Activated CD8-positive, alpha-beta memory T cell treated with anti-CD3 and anti-CD28 coated beads, Interleukin-2, amount 10 ng/mL, durations not matched to agents 7 days and 5 days (primary cell): ENCODE results near the gene RNF225. TPM values are rescaled to one million over a fixed set of nuclear protein-coding genes. Genes with fewer than 3 reads are reported as not detected.
"Not testable (repeated sequence)": the region's sequence is repeated elsewhere in the genome, so short reads cannot be mapped to it uniquely, and the experiment has no call there.

Experiments
- ATAC-seq: fragments of 150-1000 bp; cut with Tn5 transposase; one replicate; pipeline ENCODE4 v1.10.0; 2021; ENCODE audit warnings: moderate library complexity
- CTCF ChIA-PET: fragments of 350-600 bp; sonication (Branson Sonifier 250); formaldehyde crosslinking; loops from one replicate; lab custom pipeline; 2021; ENCODE audit warnings: antibody characterized with exemption; lab: Charles Lee
- DNase-seq: peaks from one replicate; pipeline ENCODE4 v3.0.0-alpha.2; 2020
- H3K27ac Mint-ChIP-seq: one replicate; pipeline ENCODE4 v1.8.0; 2021; ENCODE audit warnings: mild to moderate bottlenecking, mixed read lengths
- H3K27me3 Mint-ChIP-seq: one replicate; pipeline ENCODE4 v1.8.0; 2021; ENCODE audit warnings: mixed read lengths
- H3K36me3 Mint-ChIP-seq: one replicate; pipeline ENCODE4 v1.8.0; 2021; ENCODE audit warnings: mild to moderate bottlenecking, mixed read lengths
- H3K4me1 Mint-ChIP-seq: one replicate; pipeline ENCODE4 v1.8.0; 2021; ENCODE audit warnings: mixed read lengths
- H3K4me3 Mint-ChIP-seq: one replicate; pipeline ENCODE4 v1.8.0; 2021; ENCODE audit warnings: mild to moderate bottlenecking, moderate library complexity, mixed read lengths
- H3K9me3 Mint-ChIP-seq: one replicate; pipeline ENCODE4 v1.8.0; 2022; ENCODE audit warnings: low read depth, mixed read lengths
- total RNA-seq, 2 experiments: library from RNA; stranded (reverse); gene quantifications; one replicate each; pipeline ENCODE4 v1.2.3, GENCODE V29; 2021

The RNF225 gene
- total RNA-seq, 2 experiments from 2014 or later = 0.61 to 0.70 TPM

GRCh38 chr19:58400316-58400915, 5.0 kb downstream of the RNF225 start:
- peak overlapping the region; percentile 90 for H3K4me3 Mint-ChIP-seq
- peaks cover 8% of the 10 kb centered on the region for H3K27me3 Mint-ChIP-seq
- peaks cover 32% of the 10 kb centered on the region for H3K4me1 Mint-ChIP-seq
- CTCF ChIA-PET = interaction anchor here (2.5 kb wide), 1 partner anchor 13 kb away, joined by 5 read pairs; the partner anchor contains the start of gene RPS5
- H3K9me3 Mint-ChIP-seq = no peaks in the 10 kb centered on the region
- DNase-seq = no peak
- peaks cover 3% of the 10 kb centered on the region for H3K36me3 Mint-ChIP-seq
- H3K27ac Mint-ChIP-seq = peak overlapping the region; percentile 91
- ATAC-seq = no peak

- peak; percentile 100 for DNase-seq
- peak overlapping the region; percentile 91 for H3K27ac Mint-ChIP-seq
- peak; percentile 98 for ATAC-seq
- no peaks in the 10 kb centered on the region for H3K9me3 Mint-ChIP-seq
- peaks cover 8% of the 10 kb centered on the region for H3K27me3 Mint-ChIP-seq
- peak overlapping the region; percentile 90 for H3K4me3 Mint-ChIP-seq
- CTCF ChIA-PET = interaction anchor here (2.5 kb wide), 1 partner anchor 14 kb away, joined by 5 read pairs; the partner anchor contains the start of gene RPS5
- peaks cover 30% of the 10 kb centered on the region for H3K4me1 Mint-ChIP-seq
- no peaks in the 10 kb centered on the region for H3K36me3 Mint-ChIP-seq
Measured at GRCh38 chr19:58400916-58401839, 5.7 kb downstream of the RNF225 start.

DNA sequence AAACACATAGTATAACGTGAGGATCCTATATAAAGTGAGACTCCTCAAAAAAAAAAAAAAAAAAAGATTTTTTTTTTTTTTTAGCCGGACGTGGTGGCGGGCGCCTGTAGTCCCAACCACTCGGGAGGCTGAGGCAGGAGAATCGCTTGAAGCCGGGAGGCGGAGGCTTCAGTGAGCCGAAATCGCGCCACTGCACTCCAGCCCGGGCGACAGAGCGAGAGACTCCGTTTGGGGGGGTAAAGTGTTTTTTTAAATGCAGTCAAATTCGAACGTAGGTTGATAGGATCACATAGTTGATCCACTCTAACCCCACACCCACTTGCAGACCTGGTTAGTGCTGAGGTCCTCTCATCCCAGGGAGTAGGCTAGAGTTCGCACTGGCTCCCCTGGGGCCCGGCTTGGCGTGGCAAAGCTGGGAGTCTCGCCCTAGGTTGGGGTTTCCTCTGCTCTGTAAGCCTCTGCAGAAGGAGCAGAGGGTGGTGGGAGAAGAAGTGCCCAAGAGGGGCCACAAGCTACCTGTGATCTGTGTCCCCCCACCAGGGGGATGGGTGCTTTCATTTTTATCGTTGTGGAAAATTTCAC, 6.5 kb downstream of the RNF225 start:
- DNase-seq = no peak
- CTCF ChIA-PET = no interaction called here
- Mint-ChIP-seq H3K27me3 (peaks cover 7% of the 10 kb centered on the region), H3K27ac (peak overlapping the region; percentile 91), H3K4me1 (peaks cover 37% of the 10 kb centered on the region), H3K4me3 (peak overlapping the region; percentile 90), H3K36me3 (no peaks in the 10 kb centered on the region), H3K9me3 (no peaks in the 10 kb centered on the region)
- ATAC-seq = no peak

GRCh38 chr19:58403920-58404478, 8.5 kb downstream of the RNF225 start:
- not testable (repeated sequence) for ATAC-seq, H3K36me3 Mint-ChIP-seq, H3K27ac Mint-ChIP-seq, DNase-seq, H3K27me3 Mint-ChIP-seq, H3K9me3 Mint-ChIP-seq, H3K4me3 Mint-ChIP-seq
- H3K4me1 Mint-ChIP-seq = peaks cover 49% of the 10 kb centered on the region
- CTCF ChIA-PET = interaction anchor here (0.5 to 0.8 kb wide), 2 partner anchors 69 to 209 kb away, joined by 3 to 4 read pairs; no protein-coding TSS in a partner anchor

- DNase-seq (no peak), ATAC-seq (no peak)
- no peaks in the 10 kb centered on the region for H3K9me3 Mint-ChIP-seq
- peaks cover 42% of the 10 kb centered on the region for H3K4me1 Mint-ChIP-seq
- CTCF ChIA-PET = no interaction called here
- H3K27ac Mint-ChIP-seq = peak overlapping the region; percentile 93
- peaks cover 3% of the 10 kb centered on the region for H3K36me3 Mint-ChIP-seq
- H3K27me3 Mint-ChIP-seq = no peaks in the 10 kb centered on the region
- peak overlapping the region; percentile 96 for H3K4me3 Mint-ChIP-seq
Measured at GRCh38 chr19:58406818-58407657, 11.6 kb downstream of the RNF225 start.

- no peak for DNase-seq
- H3K4me1 Mint-ChIP-seq = peaks cover 38% of the 10 kb centered on the region
- peak overlapping the region; percentile 93 for H3K27ac Mint-ChIP-seq
- no peaks in the 10 kb centered on the region for H3K27me3 Mint-ChIP-seq
- H3K36me3 Mint-ChIP-seq = peaks cover 6% of the 10 kb centered on the region
- peak overlapping the region; percentile 96 for H3K4me3 Mint-ChIP-seq
- no peak for ATAC-seq
- no peaks in the 10 kb centered on the region for H3K9me3 Mint-ChIP-seq
- CTCF ChIA-PET = interaction anchor here (0.6 to 1.4 kb wide), 6 partner anchors 20 to 112 kb away, joined by 3 to 5 read pairs (median 3); partner anchors contain the start of genes ZBTB45, ZNF132 and ZNF497
Measured at GRCh38 chr19:58407658-58408151, 12.2 kb downstream of the RNF225 start.

GRCh38 chr19:58408152-58409009, 12.9 kb downstream of the RNF225 start, which contains the start of gene ZNF584:
Gene ZNF584 (plus strand): TSS chr19:58408649. CDS start chr19:58409148, 499 bp downstream.
- Mint-ChIP-seq H3K4me1 (peaks cover 35% of the 10 kb centered on the region), H3K27ac (peak within 1 kb of the TSS; percentile 93)
- CTCF ChIA-PET = interaction anchor here (0.6 to 1.4 kb wide), 8 partner anchors 21 to 111 kb away, joined by 3 to 5 read pairs (median 3); partner anchors contain the start of genes ZBTB45, ZNF132 and ZNF497

DNA sequence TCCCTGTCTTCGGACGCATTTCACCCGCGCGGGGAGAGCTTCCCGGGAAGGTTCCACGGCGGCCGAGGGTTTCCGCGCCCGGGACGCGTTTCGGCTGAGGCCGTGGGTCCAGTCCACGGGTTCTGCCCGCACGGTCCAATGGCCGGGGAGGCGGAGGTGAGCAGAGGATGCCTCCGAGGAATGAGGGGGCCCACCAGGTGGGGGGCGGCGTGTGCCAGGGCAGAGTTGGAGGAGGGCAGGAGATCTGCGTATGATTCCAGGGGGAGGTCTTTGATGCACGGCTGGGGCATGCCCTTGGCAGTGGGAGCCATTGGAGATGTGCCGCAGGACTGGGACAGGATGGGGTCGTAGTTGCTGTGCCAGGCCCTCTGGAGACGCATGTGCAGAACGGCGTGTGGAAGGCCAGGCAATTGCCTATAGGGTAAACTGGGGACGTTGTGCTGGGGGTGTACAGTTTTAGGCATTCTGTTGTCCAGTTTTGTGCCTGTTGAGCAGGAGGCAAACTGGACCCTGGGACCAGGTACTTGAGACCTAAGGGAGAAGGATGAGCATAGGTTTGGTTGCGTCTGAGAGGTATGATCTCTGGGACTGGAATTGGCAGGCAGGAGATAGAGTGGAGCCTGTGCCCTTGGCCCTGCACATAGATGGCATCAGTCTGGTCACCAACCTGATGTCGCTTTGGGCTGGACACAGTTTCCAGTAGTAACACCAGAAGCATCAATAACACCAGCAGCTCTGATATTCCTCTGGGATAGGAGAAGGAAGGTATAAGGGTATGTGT, 13.7 kb downstream of the RNF225 start:
- no peaks in the 10 kb centered on the region for H3K9me3 Mint-ChIP-seq
- CTCF ChIA-PET = interaction anchor here (0.6 to 1.5 kb wide), 9 partner anchors 21 to 181 kb away, joined by 3 to 5 read pairs (median 3); partner anchors contain the start of genes ZBTB45, ZNF132, ZNF497 and ZNF544

More at GRCh38 chr19:58408152-58409009, 12.9 kb downstream of the RNF225 start, which contains the start of gene ZNF584:
- peak within 1 kb of the TSS; percentile 96 for H3K4me3 Mint-ChIP-seq
- H3K36me3 Mint-ChIP-seq = peaks cover 9% of the 10 kb centered on the region
- DNase-seq (peak; percentile 97), ATAC-seq (peak; percentile 97)
- no peaks in the 10 kb centered on the region for H3K9me3 Mint-ChIP-seq
- H3K27me3 Mint-ChIP-seq = no peaks in the 10 kb centered on the region

DNA sequence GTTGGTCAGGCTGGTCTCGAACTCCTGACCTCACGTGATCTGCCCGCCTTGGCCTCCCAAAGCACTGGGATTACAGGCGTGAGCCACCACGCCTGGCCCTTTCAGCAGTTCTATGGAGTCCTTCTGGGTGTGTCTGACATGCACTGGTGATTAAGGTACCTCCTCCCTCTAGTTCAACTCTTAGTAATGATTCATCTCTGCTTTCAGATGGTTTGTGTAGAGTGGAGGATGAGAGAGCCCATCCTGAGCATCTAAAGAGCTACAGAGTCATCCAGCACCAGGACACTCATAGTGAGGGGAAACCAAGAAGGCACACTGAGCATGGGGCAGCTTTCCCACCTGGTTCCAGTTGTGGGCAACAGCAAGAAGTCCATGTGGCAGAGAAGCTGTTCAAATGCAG, 21.1 kb downstream of the RNF225 start:
- Mint-ChIP-seq H3K27me3 (no peaks in the 10 kb centered on the region), H3K27ac (no peak overlapping the region), H3K4me3 (no peak overlapping the region), H3K9me3 (peaks cover 11% of the 10 kb centered on the region), H3K4me1 (peaks cover 1% of the 10 kb centered on the region), H3K36me3 (peaks cover 57% of the 10 kb centered on the region)
- CTCF ChIA-PET = no interaction called here
- ATAC-seq = no peak
- DNase-seq = no peak

More for the DNA sequence above, 13.7 kb downstream of the RNF225 start:
- DNase-seq = peak; percentile 55
- Mint-ChIP-seq H3K4me3 (peak overlapping the region; percentile 96), H3K4me1 (peaks cover 31% of the 10 kb centered on the region), H3K27me3 (no peaks in the 10 kb centered on the region), H3K36me3 (peaks cover 11% of the 10 kb centered on the region), H3K27ac (peak overlapping the region; percentile 48)
- ATAC-seq = peak; percentile 11

GRCh38 chr19:58417071-58417470, 21.6 kb downstream of the RNF225 start:
- Mint-ChIP-seq H3K9me3 (peaks cover 11% of the 10 kb centered on the region), H3K27me3 (no peaks in the 10 kb centered on the region), H3K4me1 (peaks cover 1% of the 10 kb centered on the region), H3K36me3 (peaks cover 59% of the 10 kb centered on the region), H3K4me3 (no peak overlapping the region), H3K27ac (no peak overlapping the region)
- CTCF ChIA-PET = interaction anchor here (1.9 kb wide), 1 partner anchor 102 kb away, joined by 4 read pairs; no protein-coding TSS in a partner anchor
- ATAC-seq (no peak), DNase-seq (no peak)
